GM21367 (cell line): Measurements from ENCODE around the gene KLHL26.
"Not testable (repeated sequence)": the region's sequence is repeated elsewhere in the genome, so short reads cannot be mapped to it uniquely, and the experiment has no call there.

ENCODE experiments used
- ATAC-seq: cut with Tn5 transposase; IDR thresholded peaks from one replicate; pipeline ENCODE4 v1.9.1; 2021; ENCODE audit not compliant: unreplicated experiment

The KLHL26 gene

DNA sequence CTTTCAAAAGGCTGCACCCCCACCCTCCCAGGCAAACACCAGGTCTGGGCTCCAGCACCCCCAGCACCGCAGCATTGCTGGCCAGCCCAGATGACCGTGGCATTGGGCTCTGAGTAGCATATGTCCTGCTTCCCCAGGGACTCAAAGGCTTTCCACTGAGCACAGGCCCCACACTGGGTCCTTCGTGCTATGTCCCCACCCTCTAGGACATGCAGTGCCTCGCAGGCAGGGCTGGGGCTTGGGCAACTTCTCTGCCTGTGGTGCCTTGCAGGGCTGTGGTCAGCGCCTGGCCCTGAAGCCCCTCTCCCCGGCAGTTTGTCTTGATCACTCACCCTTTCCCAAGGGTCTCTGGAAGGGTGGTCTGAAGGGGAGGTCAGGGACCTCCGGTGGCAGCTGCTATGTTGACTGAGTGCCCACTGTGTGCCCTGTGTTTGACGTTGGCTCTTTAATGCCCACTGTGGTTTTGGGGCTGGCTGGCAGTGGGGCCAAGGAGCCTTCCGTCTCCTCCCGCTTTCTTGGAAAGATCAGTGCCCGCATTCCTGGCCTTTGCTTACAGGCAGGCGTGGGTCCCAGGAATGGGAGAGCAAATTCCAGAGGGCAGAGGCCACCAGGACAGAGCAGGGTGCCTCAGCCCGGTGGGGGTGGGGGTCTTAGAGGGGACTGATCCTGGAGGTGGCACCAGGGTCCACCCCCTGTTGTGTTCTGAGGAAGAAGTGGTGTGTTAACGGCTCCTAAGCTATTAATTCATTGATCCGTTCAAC, 26.3 kb downstream of the KLHL26 start:
- no peak for ATAC-seq

DNA sequence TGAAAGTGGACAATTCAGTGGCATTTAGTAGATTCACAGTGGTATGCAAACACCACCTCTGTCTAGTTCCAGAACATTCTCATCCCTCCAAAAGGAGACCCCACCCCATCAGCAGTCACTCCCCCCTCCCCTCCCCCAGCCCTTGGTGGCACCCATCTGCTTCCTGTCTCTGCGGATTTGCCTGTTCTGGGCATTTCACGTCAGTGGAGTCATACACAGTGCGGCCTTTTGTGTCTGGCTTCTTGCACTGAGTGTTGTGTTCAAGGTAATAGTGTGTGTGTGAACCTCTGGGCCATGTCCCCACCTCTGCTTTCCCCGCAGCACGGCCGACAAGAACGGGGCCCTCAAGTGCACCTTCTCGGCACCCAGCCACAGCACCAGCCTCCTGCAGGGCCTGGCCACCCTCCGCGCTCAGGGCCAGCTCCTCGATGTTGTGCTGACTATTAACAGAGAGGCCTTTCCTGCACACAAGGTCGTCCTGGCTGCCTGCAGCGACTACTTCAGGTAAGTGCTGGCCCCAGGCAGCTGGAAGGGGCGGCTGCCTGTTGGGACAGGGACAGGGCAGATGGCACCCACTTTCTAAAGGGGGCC, 27.2 kb downstream of the KLHL26 start:
- ATAC-seq, result no peak

DNA sequence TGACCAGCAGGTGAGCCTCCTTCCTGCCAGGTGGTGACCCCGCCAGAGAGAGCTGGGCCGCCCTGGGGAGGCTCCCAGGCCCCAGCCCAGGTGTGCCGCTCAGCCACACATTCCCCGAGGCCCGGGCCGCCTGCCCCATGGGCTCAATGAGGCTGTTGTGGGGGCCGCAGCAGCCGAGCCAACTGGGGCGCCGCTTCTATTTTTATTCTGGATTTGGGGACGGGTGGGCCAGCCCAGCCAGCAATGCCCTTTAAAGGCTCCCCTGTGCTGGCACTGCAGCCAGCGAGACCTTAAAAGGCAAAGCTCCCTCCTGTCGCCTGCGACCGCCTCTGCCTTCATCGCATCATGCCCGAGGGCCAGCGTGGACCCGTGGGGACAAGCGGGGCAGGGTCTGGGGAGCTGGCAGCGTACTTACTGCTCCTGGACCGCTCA, 29.0 kb downstream of the KLHL26 start:
- ATAC-seq, result no peak

DNA sequence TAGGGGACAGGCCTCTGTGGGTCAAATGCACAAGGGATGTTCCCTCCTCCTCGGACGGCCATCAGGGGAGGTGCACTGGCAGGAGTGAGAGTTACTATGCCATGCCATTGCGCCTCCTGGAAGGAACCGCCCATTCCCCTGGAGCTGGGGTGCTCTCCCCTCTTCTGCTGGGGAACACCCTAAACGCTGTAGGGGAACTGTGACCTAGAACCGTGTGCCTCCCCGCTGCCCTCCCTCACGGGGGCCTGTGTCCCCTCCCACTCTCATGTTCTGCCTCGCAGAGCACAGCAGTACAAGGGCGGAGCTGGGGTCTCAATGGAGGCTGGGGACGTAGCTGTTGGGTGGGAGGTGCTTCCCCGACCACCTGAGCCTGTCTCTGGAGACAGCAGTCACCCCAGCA, 29.5 kb downstream of the KLHL26 start:
- no peak for ATAC-seq

DNA sequence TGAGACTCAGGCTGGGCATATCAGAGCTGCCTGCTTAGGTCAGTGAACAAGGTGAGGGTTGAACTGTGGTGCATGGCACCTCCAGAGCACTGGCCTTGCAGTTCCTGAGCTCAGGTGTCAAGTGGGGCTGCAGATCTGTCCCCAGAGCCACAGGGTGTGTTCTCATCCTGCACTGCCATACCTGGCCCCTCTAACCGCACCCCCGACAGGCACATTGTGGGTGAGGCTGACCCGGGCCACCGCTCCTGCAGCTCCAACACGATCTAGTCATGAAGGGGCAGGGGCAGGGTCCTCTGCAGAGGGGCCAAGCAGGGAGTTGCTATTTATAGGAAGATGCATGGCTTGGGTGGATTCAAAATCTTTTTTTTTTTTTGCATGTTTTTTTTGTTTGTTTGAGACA, 30.0 kb downstream of the KLHL26 start:
- ATAC-seq, result no peak

DNA sequence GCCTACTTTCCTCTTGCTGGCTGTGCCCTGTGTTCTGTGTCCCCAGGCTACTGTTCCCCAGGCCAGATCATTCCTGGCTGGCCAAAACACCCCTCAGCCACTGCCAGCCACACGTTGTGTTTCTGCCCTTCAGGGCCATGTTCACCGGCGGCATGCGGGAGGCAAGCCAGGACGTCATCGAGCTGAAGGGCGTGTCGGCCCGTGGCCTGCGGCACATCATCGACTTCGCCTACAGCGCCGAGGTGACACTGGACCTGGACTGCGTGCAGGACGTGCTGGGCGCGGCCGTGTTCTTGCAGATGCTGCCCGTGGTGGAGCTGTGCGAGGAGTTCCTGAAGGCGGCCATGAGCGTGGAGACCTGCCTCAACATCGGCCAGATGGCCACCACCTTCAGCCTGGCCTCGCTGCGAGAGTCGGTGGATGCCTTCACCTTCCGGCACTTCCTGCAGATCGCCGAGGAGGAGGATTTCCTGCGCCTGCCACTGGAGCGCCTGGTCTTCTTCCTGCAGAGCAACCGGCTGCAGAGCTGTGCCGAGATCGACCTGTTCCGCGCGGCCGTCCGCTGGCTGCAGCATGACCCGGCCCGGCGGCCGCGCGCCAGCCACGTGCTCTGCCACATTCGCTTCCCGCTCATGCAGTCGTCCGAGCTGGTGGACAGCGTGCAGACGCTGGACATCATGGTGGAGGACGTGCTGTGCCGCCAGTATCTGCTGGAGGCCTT, 30.9 kb downstream of the KLHL26 start:
- no peak for ATAC-seq

DNA sequence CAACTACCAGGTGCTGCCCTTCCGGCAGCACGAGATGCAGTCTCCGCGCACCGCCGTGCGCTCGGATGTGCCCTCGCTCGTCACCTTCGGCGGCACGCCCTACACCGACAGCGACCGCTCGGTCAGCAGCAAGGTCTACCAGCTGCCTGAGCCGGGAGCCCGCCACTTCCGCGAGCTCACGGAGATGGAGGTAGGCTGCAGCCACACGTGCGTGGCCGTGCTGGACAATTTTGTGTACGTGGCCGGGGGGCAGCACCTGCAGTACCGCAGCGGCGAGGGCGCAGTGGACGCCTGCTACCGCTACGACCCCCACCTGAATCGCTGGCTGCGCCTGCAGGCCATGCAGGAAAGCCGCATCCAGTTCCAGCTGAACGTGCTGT, 31.4 kb downstream of the KLHL26 start:
- ATAC-seq, result no peak

DNA sequence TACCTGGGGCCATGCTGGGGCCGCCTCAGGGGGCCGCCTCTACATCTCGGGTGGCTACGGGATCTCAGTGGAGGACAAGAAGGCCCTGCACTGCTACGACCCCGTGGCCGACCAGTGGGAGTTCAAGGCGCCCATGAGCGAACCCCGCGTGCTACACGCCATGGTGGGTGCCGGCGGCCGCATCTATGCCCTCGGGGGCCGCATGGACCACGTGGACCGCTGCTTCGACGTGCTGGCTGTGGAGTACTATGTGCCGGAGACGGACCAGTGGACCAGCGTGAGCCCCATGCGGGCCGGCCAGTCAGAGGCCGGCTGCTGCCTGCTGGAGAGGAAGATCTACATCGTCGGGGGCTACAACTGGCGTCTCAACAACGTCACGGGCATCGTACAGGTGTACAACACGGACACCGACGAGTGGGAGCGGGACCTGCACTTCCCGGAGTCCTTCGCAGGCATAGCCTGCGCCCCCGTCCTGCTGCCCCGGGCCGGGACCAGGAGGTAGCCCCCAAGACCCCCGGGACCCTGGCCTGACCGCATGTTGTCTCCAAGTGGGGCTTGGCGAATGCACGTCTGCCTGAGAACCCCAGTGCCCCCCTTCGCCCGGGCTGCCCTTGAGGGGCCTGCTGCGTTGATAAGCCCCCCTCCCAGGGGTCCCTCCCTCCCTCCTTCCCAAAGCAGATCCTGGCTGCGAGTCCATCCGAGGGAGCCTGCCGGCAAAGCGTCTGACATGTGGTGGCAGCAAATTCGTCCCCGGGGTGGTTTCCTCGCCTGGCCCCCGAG, 32.1 kb downstream of the KLHL26 start:
- no peak for ATAC-seq

DNA sequence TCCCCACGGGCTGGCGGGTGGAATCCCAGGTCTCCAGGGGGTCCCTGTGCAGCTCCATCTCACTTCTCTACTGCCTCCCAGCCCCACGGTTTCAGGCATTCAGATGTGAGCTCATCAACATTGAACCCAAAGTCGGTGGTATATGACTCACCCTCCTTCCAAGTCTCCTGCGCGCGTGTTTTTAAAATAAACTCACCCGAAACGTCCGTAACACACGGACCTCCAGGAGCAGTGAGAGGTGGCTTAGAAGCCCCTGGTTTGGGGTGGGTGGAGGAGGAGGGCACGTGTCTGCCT, 32.6 kb downstream of the KLHL26 start:
- no peak for ATAC-seq

GRCh38 chr19:18669883-18670282, 33.1 kb downstream of the KLHL26 start:
- ATAC-seq, result no peak

DNA sequence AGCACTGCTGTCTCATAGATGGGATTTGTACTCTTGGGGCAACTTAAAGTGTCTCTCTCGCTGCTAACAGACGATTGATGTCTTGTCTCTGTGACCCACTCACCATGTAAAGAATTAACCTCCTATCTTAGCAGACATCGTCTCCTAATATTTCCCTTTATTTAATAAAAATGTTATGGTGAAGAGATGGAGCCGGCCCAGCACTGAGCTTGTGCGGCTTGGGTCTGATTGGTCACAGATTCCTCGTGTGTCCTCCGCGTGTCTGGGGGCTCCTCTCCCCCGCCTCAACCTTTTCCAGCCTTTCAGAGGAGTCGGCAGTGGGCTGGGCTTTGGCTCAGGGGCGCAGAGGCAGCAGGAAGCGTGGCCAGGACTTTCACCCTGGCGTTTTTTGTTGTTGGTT, 33.5 kb downstream of the KLHL26 start:
- no peak for ATAC-seq

DNA sequence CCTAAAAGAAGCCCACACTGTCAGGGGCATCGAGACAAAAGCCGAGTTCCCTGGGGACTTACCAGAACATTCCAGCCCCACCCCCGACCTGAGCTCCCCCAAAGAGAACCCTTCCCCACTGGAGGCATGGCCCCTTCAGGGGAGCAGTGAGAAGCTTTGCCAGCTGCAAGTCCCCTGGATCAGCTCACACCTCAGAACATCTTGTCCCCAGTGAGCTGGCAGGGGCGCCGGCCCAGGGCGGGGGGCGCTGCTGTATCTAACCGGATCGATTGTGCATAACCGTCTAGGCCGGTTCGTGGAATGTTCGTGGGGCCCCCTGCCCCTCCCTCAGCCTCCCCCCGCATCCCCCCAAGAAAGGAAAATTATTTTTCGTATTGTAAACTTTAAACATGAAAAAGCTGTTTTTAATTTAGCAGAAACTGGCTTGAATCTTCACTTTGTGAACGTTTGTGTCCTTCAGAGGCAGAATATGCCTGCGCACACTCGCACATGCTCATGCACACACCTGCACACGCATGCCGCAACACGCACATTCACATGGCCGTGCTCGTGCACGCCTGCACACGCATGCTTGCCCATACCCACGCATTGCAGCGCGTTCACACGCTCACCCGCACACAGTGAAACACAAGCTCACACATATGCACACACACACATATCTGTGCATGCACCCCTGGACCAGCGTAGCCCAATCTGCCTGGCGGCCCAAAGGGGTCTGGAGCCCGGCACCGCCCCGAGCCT, 34.6 kb downstream of the KLHL26 start:
- ATAC-seq, result no peak

DNA sequence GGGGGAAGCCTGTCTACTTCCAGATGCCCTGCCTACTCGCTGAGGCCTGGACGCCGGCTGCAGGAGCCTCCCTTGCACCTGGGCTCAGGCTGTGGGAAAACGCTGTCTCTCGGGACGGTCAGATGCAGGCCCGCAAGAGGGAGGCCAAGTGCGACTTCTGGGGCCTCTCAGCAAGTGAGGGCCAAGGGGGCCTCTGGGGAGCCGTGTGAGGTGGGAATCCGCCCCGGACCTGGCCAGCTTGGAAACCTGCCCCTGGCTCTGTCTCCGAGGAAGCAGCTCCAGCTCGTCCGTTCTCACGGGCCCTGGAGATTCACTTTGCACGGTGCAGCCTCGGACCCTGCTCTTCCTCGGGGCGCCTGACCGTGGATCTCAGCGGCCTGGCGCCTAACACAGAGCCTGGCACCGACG, 35.2 kb downstream of the KLHL26 start:
- no peak for ATAC-seq

- no peak for ATAC-seq
Observed at GRCh38 chr19:18672606-18673337, 35.9 kb downstream of the KLHL26 start.

DNA sequence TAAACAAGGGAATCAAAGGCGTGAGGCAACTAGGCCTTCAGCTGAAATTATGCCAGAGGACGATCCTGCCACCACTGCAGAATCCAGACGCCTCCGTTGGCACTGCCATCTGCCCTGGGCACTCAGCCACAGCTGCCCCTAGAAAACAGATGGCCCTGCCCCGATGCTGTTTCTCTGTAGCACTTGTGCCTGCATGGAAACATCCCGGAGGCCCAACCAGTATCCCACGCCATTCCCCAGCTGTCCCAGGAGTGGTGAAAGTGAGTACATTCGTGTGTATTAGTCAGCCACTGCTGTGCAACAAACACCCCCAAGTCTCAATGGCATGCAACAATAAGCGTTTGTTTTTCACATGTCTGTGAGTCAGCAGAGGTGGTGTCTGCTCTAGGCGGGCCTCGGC, 37.8 kb downstream of the KLHL26 start:
- no peak for ATAC-seq

DNA sequence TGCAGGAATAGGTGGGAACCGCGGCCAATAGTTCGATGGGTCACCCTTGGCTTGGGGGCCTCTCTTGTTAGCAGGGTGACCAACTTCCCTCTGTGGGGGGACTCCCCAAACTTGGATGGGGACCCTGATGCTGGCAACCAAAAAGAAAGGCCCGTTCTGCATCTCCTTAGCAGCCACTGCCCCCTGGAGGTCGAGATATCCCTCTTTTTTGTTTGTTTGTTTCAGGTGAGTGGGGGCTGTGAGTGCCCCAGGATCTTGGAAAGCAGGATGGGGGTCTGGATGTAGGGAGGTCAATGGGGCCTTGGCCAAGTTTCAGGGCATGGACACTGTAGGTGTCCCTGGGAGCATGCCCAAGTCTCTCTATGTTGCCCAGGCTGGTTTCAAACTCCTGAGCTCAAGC, 39.0 kb downstream of the KLHL26 start:
- no peak for ATAC-seq

DNA sequence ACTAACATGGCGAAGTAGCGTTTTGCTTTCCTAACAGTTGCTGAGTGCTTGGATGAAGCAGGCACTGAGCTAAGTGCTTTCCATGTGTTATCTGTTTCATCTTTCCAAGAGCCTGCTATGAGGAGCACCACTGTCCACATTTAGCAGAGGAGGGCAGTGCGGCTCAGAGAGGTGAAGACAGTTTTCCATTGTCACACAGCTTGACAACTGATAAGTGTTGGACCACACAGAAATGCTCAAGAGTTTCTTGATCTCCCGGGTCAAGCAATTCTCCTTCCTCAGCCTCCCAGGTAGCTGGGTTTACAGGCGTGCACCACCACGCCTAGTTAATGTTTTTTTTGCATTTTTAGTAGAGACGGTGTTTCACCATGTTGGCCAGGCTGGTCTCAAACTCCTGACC, 39.9 kb downstream of the KLHL26 start:
- ATAC-seq, result no peak

GRCh38 chr19:18677156-18677555, 40.3 kb downstream of the KLHL26 start:
- no peak for ATAC-seq

GRCh38 chr19:18680148-18680547, 43.3 kb downstream of the KLHL26 start:
- not testable (repeated sequence) for ATAC-seq

DNA sequence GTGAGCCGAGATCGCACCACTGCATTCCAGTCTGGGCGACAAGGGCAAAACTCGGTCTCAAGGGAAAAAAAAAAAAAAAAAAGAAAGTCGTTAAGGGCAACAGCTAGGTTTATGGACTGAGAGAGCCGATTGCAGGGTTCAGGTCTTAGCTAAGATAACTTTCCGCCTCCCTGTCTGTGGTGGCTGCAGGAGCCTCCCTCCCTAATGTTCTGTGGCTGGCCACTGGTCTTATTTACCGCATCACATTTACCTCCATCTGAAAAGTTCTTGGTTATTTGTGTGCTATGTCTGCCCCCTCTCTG, 45.9 kb downstream of the KLHL26 start:
- no peak for ATAC-seq
